Measurements from ENCODE around the gene THBS4. TPM values are rescaled to one million over a fixed set of nuclear protein-coding genes. Genes with fewer than 3 reads are reported as not detected.
A peak's percentile ranks its signal among the peaks of the same experiment; 100 is the strongest.

The THBS4 gene
- total RNA-seq, 3 donors from 2014 or later (not counting 1 experiment from before 2014, with no cell fraction given) = 0.32 to 0.61 (median 0.48) TPM

DNA sequence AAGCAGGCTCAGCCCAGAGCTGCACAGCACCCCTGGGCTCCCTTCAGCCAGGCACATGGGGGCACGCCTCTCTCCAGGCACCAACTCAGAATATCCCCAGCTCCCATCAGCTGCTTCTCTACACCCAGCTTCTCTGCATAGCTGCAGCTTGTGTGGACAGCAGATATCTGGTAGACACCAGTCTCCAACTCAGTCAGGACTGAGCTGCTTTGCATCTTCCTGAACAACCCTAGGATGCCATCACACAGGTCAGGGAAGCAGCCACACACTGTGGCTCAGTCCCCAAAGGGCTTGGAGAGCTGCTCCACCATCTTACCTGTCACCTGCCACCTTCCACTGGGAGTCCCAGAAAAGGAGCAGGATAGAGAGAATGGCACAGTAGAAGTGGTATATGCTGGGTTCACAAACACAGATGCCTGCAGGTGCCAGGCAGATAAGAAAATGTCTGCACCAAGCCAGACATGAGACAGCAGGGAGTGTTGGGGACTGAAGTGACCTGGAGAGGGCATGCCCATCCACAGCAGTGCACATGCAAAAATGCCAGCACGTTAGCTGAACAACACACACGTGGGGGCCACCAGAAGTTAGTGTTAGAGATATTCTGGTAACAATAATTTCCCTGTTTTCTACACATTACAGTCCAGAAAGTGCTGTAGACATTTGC lies 42.0 kb downstream of the THBS4 start:
- H3K4me3 ChIP-seq (ENCODE audit: low read length) = no peak overlapping the region
- no peaks in the 10 kb centered on the region for H3K4me1 Mint-ChIP-seq
- no peaks in the 10 kb centered on the region for H3K36me3 ChIP-seq (ENCODE audit: control insufficient read depth, insufficient read depth, low read length)
- no peaks in the 10 kb centered on the region for H3K9me3 ChIP-seq (ENCODE audit: control insufficient read depth, insufficient read depth, low read length)
- no peaks in the 10 kb centered on the region for H3K9me3 Mint-ChIP-seq
- DNase-seq = no peak
- H3K27ac ChIP-seq (ENCODE audit: low read length) = no peak overlapping the region
- H3K4me3 Mint-ChIP-seq = no peak overlapping the region
- H3K27me3 Mint-ChIP-seq (ENCODE audit: low read depth in 2 of 2) = peaks cover 0 to 8% of the 10 kb centered on the region in 2 donors
- intact Hi-C loops (cut with micrococcal nuclease) = no loop called here
- no peak overlapping the region for H3K27ac Mint-ChIP-seq
- no peak for ATAC-seq
- no peak for TF ChIP-seq CTCF (IDR thresholded peaks at IDR 0.05)
- WGBS (ENCODE audit: insufficient coverage) = 90% methylated on average over 3 of the region's 3 CpGs
- no peaks in the 10 kb centered on the region for H3K27me3 ChIP-seq (ENCODE audit: control insufficient read depth, insufficient read depth, low read length)
- no peaks in the 10 kb centered on the region for H3K4me1 ChIP-seq (ENCODE audit: control insufficient read depth, insufficient read depth, low read length)
- H3K36me3 Mint-ChIP-seq = no peaks in the 10 kb centered on the region

DNA sequence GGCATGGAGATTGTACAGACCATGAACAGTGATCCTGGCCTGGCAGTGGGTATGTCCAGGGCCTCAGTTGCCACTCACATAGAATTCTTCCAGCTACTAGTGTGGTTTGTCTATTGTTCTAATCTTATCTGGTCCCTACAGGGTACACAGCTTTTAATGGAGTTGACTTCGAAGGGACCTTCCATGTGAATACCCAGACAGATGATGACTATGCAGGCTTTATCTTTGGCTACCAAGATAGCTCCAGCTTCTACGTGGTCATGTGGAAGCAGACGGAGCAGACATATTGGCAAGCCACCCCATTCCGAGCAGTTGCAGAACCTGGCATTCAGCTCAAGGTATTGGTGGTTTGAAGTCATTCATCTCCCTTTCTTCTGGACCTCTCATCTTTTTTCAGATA lies 43.8 kb downstream of the THBS4 start:
- H3K9me3 Mint-ChIP-seq = no peaks in the 10 kb centered on the region
- peaks cover 0 to 4% of the 10 kb centered on the region in 2 donors for H3K27me3 Mint-ChIP-seq (ENCODE audit: low read depth in 2 of 2)
- H3K4me1 Mint-ChIP-seq = peaks cover 6 to 8% of the 10 kb centered on the region in 2 donors
- H3K4me1 ChIP-seq (ENCODE audit: control insufficient read depth, insufficient read depth, low read length) = peaks cover 9% of the 10 kb centered on the region
- no peaks in the 10 kb centered on the region for H3K27me3 ChIP-seq (ENCODE audit: control insufficient read depth, insufficient read depth, low read length)
- H3K36me3 ChIP-seq (ENCODE audit: control insufficient read depth, insufficient read depth, low read length) = no peaks in the 10 kb centered on the region
- H3K4me3 Mint-ChIP-seq = no peak overlapping the region
- ATAC-seq (no peak), DNase-seq (no peak)
- no peaks in the 10 kb centered on the region for H3K9me3 ChIP-seq (ENCODE audit: control insufficient read depth, insufficient read depth, low read length)
- no peak for TF ChIP-seq CTCF (IDR thresholded peaks at IDR 0.05)
- intact Hi-C loops (cut with micrococcal nuclease) = no loop called here
- over 99% methylated on average over 4 of the region's 4 CpGs for WGBS (ENCODE audit: insufficient coverage)
- H3K4me3 ChIP-seq (ENCODE audit: low read length) = no peak overlapping the region
- H3K27ac Mint-ChIP-seq = no peak overlapping the region
- H3K27ac ChIP-seq (ENCODE audit: low read length) = no peak overlapping the region
- no peaks in the 10 kb centered on the region for H3K36me3 Mint-ChIP-seq

GRCh38 chr5:80082281-80082680 lies 47.1 kb downstream of the THBS4 start:
- peak overlapping the region; percentile 90 for H3K4me3 Mint-ChIP-seq

More at GRCh38 chr5:80082281-80082680, 47.1 kb downstream of the THBS4 start:
- intact Hi-C loops (cut with micrococcal nuclease) = loop anchor here (10.0 kb wide), 1 partner anchor 1057 kb away; no protein-coding TSS in a partner anchor
- ATAC-seq (no peak), DNase-seq (no peak)
- H3K36me3 ChIP-seq (ENCODE audit: control insufficient read depth, insufficient read depth, low read length) = no peaks in the 10 kb centered on the region
- no peak overlapping the region for H3K4me3 ChIP-seq (ENCODE audit: low read length)
- no peaks in the 10 kb centered on the region for H3K9me3 ChIP-seq (ENCODE audit: control insufficient read depth, insufficient read depth, low read length)
- H3K4me1 ChIP-seq (ENCODE audit: control insufficient read depth, insufficient read depth, low read length) = peaks cover 9% of the 10 kb centered on the region
- no peaks in the 10 kb centered on the region for H3K27me3 ChIP-seq (ENCODE audit: control insufficient read depth, insufficient read depth, low read length)
- Mint-ChIP-seq H3K4me1 (peaks cover 6 to 8% of the 10 kb centered on the region in 2 donors), H3K27ac (no peak overlapping the region), H3K27me3 (ENCODE audit: low read depth in 2 of 2) (peaks cover 4 to 8% of the 10 kb centered on the region in 2 donors), H3K36me3 (no peaks in the 10 kb centered on the region), H3K9me3 (no peaks in the 10 kb centered on the region)
- TF ChIP-seq CTCF (IDR thresholded peaks at IDR 0.05) = no peak
- 98% methylated on average over 15 of the region's 15 CpGs for WGBS (ENCODE audit: insufficient coverage)
- no peak overlapping the region for H3K27ac ChIP-seq (ENCODE audit: low read length)
